Measurements from ENCODE around the gene PLAGL2. TPM values are rescaled to one million over a fixed set of nuclear protein-coding genes. Genes with fewer than 3 reads are reported as not detected.
"Not testable (repeated sequence)": the region's sequence is repeated elsewhere in the genome, so short reads cannot be mapped to it uniquely, and the experiment has no call there.

Gene PLAGL2
- total and polyA plus RNA-seq, 3 donors from 2014 or later, result 30.5 to 36.8 (median 33.5) TPM

- intact Hi-C loops (cut with DNase I; ENCODE audit: low total_unique reads), result no loop called here
- H3K9me3 ChIP-seq, result no peaks in the 10 kb centered on the region
- no peaks in the 10 kb centered on the region for H3K36me3 ChIP-seq (ENCODE audit: low read depth, missing control alignments)
- H3K27ac ChIP-seq, result no peak overlapping the region
- WGBS, 2 donors, result 81 to 86% methylated on average over 4 of the region's 4 CpGs
- TF ChIP-seq CTCF (IDR thresholded peaks at IDR 0.05) (no peak), POLR2A (IDR thresholded peaks at IDR 0.05) (no peak)
- no peak overlapping the region for H3K4me3 ChIP-seq
- peaks cover 35% of the 10 kb centered on the region for H3K4me1 ChIP-seq
- DNase-seq, result no peak
- no peaks in the 10 kb centered on the region for H3K27me3 ChIP-seq
These were observed 6.1 kb downstream of the PLAGL2 start for GRCh38 chr20:32201296-32201976.

GRCh38 chr20:32199006-32199405 lies 8.5 kb downstream of the PLAGL2 start:
- Histone ChIP-seq H3K27me3 (no peaks in the 10 kb centered on the region), H3K9me3 (no peaks in the 10 kb centered on the region), H3K4me3 (no peak overlapping the region), H3K27ac (no peak overlapping the region), H3K4me1 (peaks cover 12% of the 10 kb centered on the region), H3K36me3 (ENCODE audit: low read depth, missing control alignments) (no peaks in the 10 kb centered on the region)
- no peak for TF ChIP-seq POLR2A (IDR thresholded peaks at IDR 0.05)
- TF ChIP-seq CTCF (IDR thresholded peaks at IDR 0.05), result no peak
- intact Hi-C loops (cut with DNase I; ENCODE audit: low total_unique reads), result no loop called here
- no peak for DNase-seq
- 63 to 85% methylated on average over 4 of the region's 4 CpGs for WGBS, 2 donors

GRCh38 chr20:32197136-32197535 lies 10.4 kb downstream of the PLAGL2 start:
- H3K4me3 ChIP-seq; H3K27me3 ChIP-seq; H3K4me1 ChIP-seq; DNase-seq; intact Hi-C loops (cut with DNase I; ENCODE audit: low total_unique reads); H3K36me3 ChIP-seq (ENCODE audit: low read depth, missing control alignments); H3K9me3 ChIP-seq; H3K27ac ChIP-seq: not testable (repeated sequence)
- 93 to 97% methylated on average over 8 to 20 of the region's 20 CpGs for WGBS, 2 donors

- DNase-seq; H3K27me3 ChIP-seq; H3K9me3 ChIP-seq; intact Hi-C loops (cut with DNase I; ENCODE audit: low total_unique reads); H3K27ac ChIP-seq; H3K4me3 ChIP-seq; H3K36me3 ChIP-seq (ENCODE audit: low read depth, missing control alignments): not testable (repeated sequence)
- 96 to 98% methylated on average over 10 to 11 of the region's 11 CpGs for WGBS, 2 donors
- H3K4me1 ChIP-seq, result peaks cover 14% of the 10 kb centered on the region
These were observed 10.9 kb downstream of the PLAGL2 start for GRCh38 chr20:32196613-32197012.

GRCh38 chr20:32195581-32195980 lies 12.0 kb downstream of the PLAGL2 start:
- TF ChIP-seq CTCF (IDR thresholded peaks at IDR 0.05) (no peak), POLR2A (IDR thresholded peaks at IDR 0.05) (no peak)
- Histone ChIP-seq H3K4me3 (no peak overlapping the region), H3K36me3 (ENCODE audit: low read depth, missing control alignments) (no peaks in the 10 kb centered on the region), H3K27me3 (no peaks in the 10 kb centered on the region), H3K9me3 (no peaks in the 10 kb centered on the region), H3K27ac (no peak overlapping the region), H3K4me1 (peaks cover 14% of the 10 kb centered on the region)
- intact Hi-C loops (cut with DNase I; ENCODE audit: low total_unique reads), result no loop called here
- no peak for DNase-seq
- WGBS, 2 donors, result 73 to 79% methylated on average over 7 of the region's 7 CpGs

GRCh38 chr20:32193996-32194395 lies 13.5 kb downstream of the PLAGL2 start:
- Histone ChIP-seq H3K27ac (no peak overlapping the region), H3K4me3 (no peak overlapping the region), H3K9me3 (no peaks in the 10 kb centered on the region), H3K4me1 (peaks cover 22% of the 10 kb centered on the region), H3K27me3 (no peaks in the 10 kb centered on the region), H3K36me3 (ENCODE audit: low read depth, missing control alignments) (no peaks in the 10 kb centered on the region)
- DNase-seq, result no peak
- intact Hi-C loops (cut with DNase I; ENCODE audit: low total_unique reads), result no loop called here
- WGBS, 2 donors, result 74 to 76% methylated on average over 6 of the region's 6 CpGs
- TF ChIP-seq CTCF (IDR thresholded peaks at IDR 0.05) (no peak), POLR2A (IDR thresholded peaks at IDR 0.05) (no peak)

- peaks cover 28% of the 10 kb centered on the region for H3K4me1 ChIP-seq
- 84 to 85% methylated on average over 5 of the region's 5 CpGs for WGBS, 2 donors
- H3K9me3 ChIP-seq; DNase-seq; H3K27ac ChIP-seq; H3K4me3 ChIP-seq; intact Hi-C loops (cut with DNase I; ENCODE audit: low total_unique reads); H3K27me3 ChIP-seq; H3K36me3 ChIP-seq (ENCODE audit: low read depth, missing control alignments): not testable (repeated sequence)
These were observed 14.2 kb downstream of the PLAGL2 start for GRCh38 chr20:32193336-32193735.
